Astrocyte of the cerebellum (primary cell): Measurements from ENCODE around the gene DPEP2NB.

Source experiments
- DNase-seq: peaks from one replicate; pipeline ENCODE4 v3.0.0-alpha.2; 2011; ENCODE audit warnings: low read depth
- H3K4me3 ChIP-seq: 2 replicates; pipeline ENCODE4 v1.5.1; 2011; ENCODE audit warnings: mild to moderate bottlenecking, low read depth, low read length, moderate library complexity
- CTCF ChIP-seq: IDR thresholded peaks from 2 replicates; pipeline ENCODE4 v1.5.1; 2012; ENCODE audit warnings: low read length, low read depth, moderate library complexity, mild to moderate bottlenecking; ENCODE audit errors: missing control alignments
- in situ Hi-C: cut with HindIII; loops from 2 replicates; pipeline ENCODE4 v1.10.0; 2017; ENCODE audit warnings: low sequenced_read_pairs

DPEP2NB gene

GRCh38 chr16:68015681-68016080 lies at the start of gene DPEP2NB:
Gene DPEP2NB (minus strand): TSS chr16:68015911. CDS start chr16:68015770, 141 bp downstream.
- no peak for TF ChIP-seq CTCF

GRCh38 chr16:68064791-68065365 lies 49.2 kb upstream of the DPEP2NB start:
- no peak overlapping the region for H3K4me3 ChIP-seq
- TF ChIP-seq CTCF = peak; percentile 87
- DNase-seq = peak; percentile 39
- in situ Hi-C loops = no loop called here

More at GRCh38 chr16:68015681-68016080, at the start of gene DPEP2NB:
- in situ Hi-C loops = loop anchor here (25.0 kb wide), 1 partner anchor 103 kb away; no protein-coding TSS in a partner anchor
- no peak for DNase-seq
- no peak within 1 kb of the TSS for H3K4me3 ChIP-seq

GRCh38 chr16:68062910-68063393 lies 47.2 kb upstream of the DPEP2NB start:
- DNase-seq = no peak
- no peak for TF ChIP-seq CTCF
- in situ Hi-C loops = no loop called here

GRCh38 chr16:68061396-68061795 lies 45.7 kb upstream of the DPEP2NB start:
- H3K4me3 ChIP-seq = no peak overlapping the region
- in situ Hi-C loops = no loop called here
- no peak for DNase-seq
- TF ChIP-seq CTCF = no peak

More at GRCh38 chr16:68062910-68063393, 47.2 kb upstream of the DPEP2NB start:
- no peak overlapping the region for H3K4me3 ChIP-seq

- H3K4me3 ChIP-seq = no peak overlapping the region
- in situ Hi-C loops = no loop called here
- DNase-seq = no peak
- TF ChIP-seq CTCF = no peak
Observed at GRCh38 chr16:68059804-68060203, 44.1 kb upstream of the DPEP2NB start.

GRCh38 chr16:68055395-68055794 lies 39.7 kb upstream of the DPEP2NB start:
- DNase-seq = no peak
- no peak overlapping the region for H3K4me3 ChIP-seq
- in situ Hi-C loops = no loop called here
- no peak for TF ChIP-seq CTCF
